ENCODE measurements around the gene YPEL5. TPM values are rescaled to one million over a fixed set of nuclear protein-coding genes. Genes with fewer than 3 reads are reported as not detected.
A peak's percentile ranks its signal among the peaks of the same experiment; 100 is the strongest.

YPEL5 gene
- total RNA-seq, 1 donor from 2014 or later, result 84.2 TPM

GRCh38 chr2:30184035-30184434, 37.2 kb downstream of the YPEL5 start:
- Histone ChIP-seq H3K4me3 (ENCODE audit: low read depth, low read length) (no peak overlapping the region), H3K27me3 (ENCODE audit: control insufficient read depth, insufficient read depth, low read length) (peaks cover 2% of the 10 kb centered on the region), H3K36me3 (ENCODE audit: control insufficient read depth, insufficient read depth, low read length) (no peaks in the 10 kb centered on the region)
- FAIRE-seq, result no peak
- DNase-seq (ENCODE audit: low read depth), result no peak
- no peak for TF ChIP-seq CTCF (IDR thresholded peaks at IDR 0.05; ENCODE audit: insufficient read depth, low read length, severe bottlenecking)

GRCh38 chr2:30185178-30185577, 38.4 kb downstream of the YPEL5 start:
- Histone ChIP-seq H3K27me3 (ENCODE audit: control insufficient read depth, insufficient read depth, low read length) (peaks cover 2% of the 10 kb centered on the region), H3K4me3 (ENCODE audit: low read depth, low read length) (no peak overlapping the region), H3K36me3 (ENCODE audit: control insufficient read depth, insufficient read depth, low read length) (no peaks in the 10 kb centered on the region)
- FAIRE-seq (no peak), DNase-seq (ENCODE audit: low read depth) (peak; percentile 68)
- TF ChIP-seq CTCF (IDR thresholded peaks at IDR 0.05; ENCODE audit: insufficient read depth, low read length, severe bottlenecking), result no peak

- Histone ChIP-seq H3K36me3 (ENCODE audit: control insufficient read depth, insufficient read depth, low read length) (no peaks in the 10 kb centered on the region), H3K27me3 (ENCODE audit: control insufficient read depth, insufficient read depth, low read length) (peaks cover 2% of the 10 kb centered on the region), H3K4me3 (ENCODE audit: low read depth, low read length) (no peak overlapping the region)
- FAIRE-seq (no peak), DNase-seq (ENCODE audit: low read depth) (no peak)
- no peak for TF ChIP-seq CTCF (IDR thresholded peaks at IDR 0.05; ENCODE audit: insufficient read depth, low read length, severe bottlenecking)
Observed at GRCh38 chr2:30188292-30188691, 41.5 kb downstream of the YPEL5 start.

- Histone ChIP-seq H3K4me3 (ENCODE audit: low read depth, low read length) (no peak overlapping the region), H3K27me3 (ENCODE audit: control insufficient read depth, insufficient read depth, low read length) (no peaks in the 10 kb centered on the region), H3K36me3 (ENCODE audit: control insufficient read depth, insufficient read depth, low read length) (no peaks in the 10 kb centered on the region)
- DNase-seq (ENCODE audit: low read depth) (no peak), FAIRE-seq (no peak)
- TF ChIP-seq CTCF (IDR thresholded peaks at IDR 0.05; ENCODE audit: insufficient read depth, low read length, severe bottlenecking), result no peak
Observed at GRCh38 chr2:30190637-30191036, 43.8 kb downstream of the YPEL5 start.

- DNase-seq (ENCODE audit: low read depth) (no peak), FAIRE-seq (no peak)
- Histone ChIP-seq H3K27me3 (ENCODE audit: control insufficient read depth, insufficient read depth, low read length) (no peaks in the 10 kb centered on the region), H3K36me3 (ENCODE audit: control insufficient read depth, insufficient read depth, low read length) (no peaks in the 10 kb centered on the region), H3K4me3 (ENCODE audit: low read depth, low read length) (no peak overlapping the region)
- TF ChIP-seq CTCF (IDR thresholded peaks at IDR 0.05; ENCODE audit: insufficient read depth, low read length, severe bottlenecking), result no peak
Observed at GRCh38 chr2:30191107-30191506, 44.3 kb downstream of the YPEL5 start.

GRCh38 chr2:30191819-30192271, 45.0 kb downstream of the YPEL5 start:
- TF ChIP-seq CTCF (IDR thresholded peaks at IDR 0.05; ENCODE audit: insufficient read depth, low read length, severe bottlenecking), result no peak
- Histone ChIP-seq H3K4me3 (ENCODE audit: low read depth, low read length) (no peak overlapping the region), H3K36me3 (ENCODE audit: control insufficient read depth, insufficient read depth, low read length) (no peaks in the 10 kb centered on the region), H3K27me3 (ENCODE audit: control insufficient read depth, insufficient read depth, low read length) (no peaks in the 10 kb centered on the region)
- FAIRE-seq, result no peak
- DNase-seq (ENCODE audit: low read depth), result no peak

All from bronchial epithelial cell (primary cell).